Measurements from ENCODE around the gene EEF1AKMT1. TPM values are rescaled to one million over a fixed set of nuclear protein-coding genes. Genes with fewer than 3 reads are reported as not detected.

Gene EEF1AKMT1
- total and polyA plus RNA-seq, 8 donors = 2.6 to 6.4 (median 3.8) TPM

DNA sequence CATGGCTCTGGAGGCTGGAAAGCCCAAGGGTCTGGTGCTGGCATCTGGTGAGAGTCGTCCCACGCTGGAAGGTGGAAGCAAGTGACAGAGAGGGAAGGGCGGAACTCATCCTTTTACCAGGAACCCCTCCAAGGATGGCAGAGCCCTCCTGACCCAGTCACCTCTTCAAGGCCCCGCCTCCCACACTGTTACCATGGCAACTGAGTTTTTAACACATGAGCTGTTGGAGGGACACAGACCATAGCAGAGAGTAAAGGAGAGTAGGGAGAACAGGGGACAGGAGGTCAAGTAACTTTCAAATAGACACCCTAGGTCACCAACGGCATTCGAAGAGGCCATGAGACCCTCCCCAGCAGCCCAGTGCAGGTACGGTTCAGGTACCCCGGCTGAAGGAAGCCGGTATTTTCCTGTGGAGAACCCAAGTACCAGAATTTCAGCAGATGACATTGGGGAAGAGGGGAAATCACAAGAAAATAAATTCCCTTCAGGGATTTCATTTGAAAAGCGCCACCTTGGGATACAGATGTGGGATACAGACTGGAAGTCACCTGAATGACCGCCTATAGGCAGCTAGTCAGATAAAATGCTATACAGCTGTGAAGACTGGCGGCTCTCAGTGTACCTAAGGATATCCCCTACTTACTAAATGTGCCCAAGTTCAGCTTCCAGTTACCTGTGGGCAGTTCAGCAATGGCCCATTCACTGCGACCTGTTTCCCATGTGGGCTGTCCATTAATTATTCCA is 62.3 kb downstream of the EEF1AKMT1 start:
- Histone ChIP-seq H3K27ac (no peak overlapping the region), H3K36me3 (no peaks in the 10 kb centered on the region), H3K9me3 (no peaks in the 10 kb centered on the region), H3K4me1 (no peaks in the 10 kb centered on the region), H3K27me3 (no peaks in the 10 kb centered on the region), H3K4me3 (no peak overlapping the region)
- intact Hi-C loops (cut with DNase I) = loop anchor here in 1 of 3 donors (10.0 kb wide), 3 partner anchors 123 to 217 kb away; no protein-coding TSS in a partner anchor
- ATAC-seq (peak in 1 of 4 donors; percentile 23), DNase-seq (no peak), FAIRE-seq (no peak)
- WGBS, 2 donors = 79 to 80% methylated on average over 13 of the region's 13 CpGs
- TF ChIP-seq, protein P1, sequence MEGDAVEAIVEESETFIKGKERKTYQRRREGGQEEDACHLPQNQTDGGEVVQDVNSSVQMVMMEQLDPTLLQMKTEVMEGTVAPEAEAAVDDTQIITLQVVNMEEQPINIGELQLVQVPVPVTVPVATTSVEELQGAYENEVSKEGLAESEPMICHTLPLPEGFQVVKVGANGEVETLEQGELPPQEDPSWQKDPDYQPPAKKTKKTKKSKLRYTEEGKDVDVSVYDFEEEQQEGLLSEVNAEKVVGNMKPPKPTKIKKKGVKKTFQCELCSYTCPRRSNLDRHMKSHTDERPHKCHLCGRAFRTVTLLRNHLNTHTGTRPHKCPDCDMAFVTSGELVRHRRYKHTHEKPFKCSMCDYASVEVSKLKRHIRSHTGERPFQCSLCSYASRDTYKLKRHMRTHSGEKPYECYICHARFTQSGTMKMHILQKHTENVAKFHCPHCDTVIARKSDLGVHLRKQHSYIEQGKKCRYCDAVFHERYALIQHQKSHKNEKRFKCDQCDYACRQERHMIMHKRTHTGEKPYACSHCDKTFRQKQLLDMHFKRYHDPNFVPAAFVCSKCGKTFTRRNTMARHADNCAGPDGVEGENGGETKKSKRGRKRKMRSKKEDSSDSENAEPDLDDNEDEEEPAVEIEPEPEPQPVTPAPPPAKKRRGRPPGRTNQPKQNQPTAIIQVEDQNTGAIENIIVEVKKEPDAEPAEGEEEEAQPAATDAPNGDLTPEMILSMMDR (IDR thresholded peaks at IDR 0.05) = no peak

- intact Hi-C loops (cut with DNase I) = loop anchor here in 1 of 3 donors (10.0 kb wide), 3 partner anchors 125 to 215 kb away; no protein-coding TSS in a partner anchor
- FAIRE-seq = no peak
Measured at GRCh38 chr13:20709782-20710181, 64.0 kb downstream of the EEF1AKMT1 start.

GRCh38 chr13:20709369-20709768 is 64.4 kb downstream of the EEF1AKMT1 start:
- Histone ChIP-seq H3K4me3 (no peak overlapping the region), H3K36me3 (no peaks in the 10 kb centered on the region), H3K27ac (no peak overlapping the region), H3K9me3 (no peaks in the 10 kb centered on the region), H3K27me3 (no peaks in the 10 kb centered on the region), H3K4me1 (no peaks in the 10 kb centered on the region)
- DNase-seq (no peak), FAIRE-seq (no peak), ATAC-seq (no peak)
- TF ChIP-seq, protein P1 (IDR thresholded peaks at IDR 0.05) = no peak
- intact Hi-C loops (cut with DNase I) = no loop called here
- WGBS, 2 donors = 81 to 89% methylated on average over 8 of the region's 8 CpGs

More at GRCh38 chr13:20709782-20710181, 64.0 kb downstream of the EEF1AKMT1 start:
- no peaks in the 10 kb centered on the region for H3K36me3 ChIP-seq
- H3K27me3 ChIP-seq = no peaks in the 10 kb centered on the region
- TF ChIP-seq, protein P1 (IDR thresholded peaks at IDR 0.05) = no peak
- H3K9me3 ChIP-seq = no peaks in the 10 kb centered on the region
- no peak for DNase-seq
- no peak for ATAC-seq
- WGBS, 2 donors = 53 to 56% methylated on average over 4 of the region's 4 CpGs
- no peak overlapping the region for H3K27ac ChIP-seq
- no peak overlapping the region for H3K4me3 ChIP-seq
- no peaks in the 10 kb centered on the region for H3K4me1 ChIP-seq

- WGBS, 2 donors = 53 to 64% methylated on average over 2 of the region's 2 CpGs
- no peaks in the 10 kb centered on the region for H3K4me1 ChIP-seq
- no peak for FAIRE-seq
Measured at GRCh38 chr13:20708216-20708615, 65.5 kb downstream of the EEF1AKMT1 start.

More at GRCh38 chr13:20708216-20708615, 65.5 kb downstream of the EEF1AKMT1 start:
- Histone ChIP-seq H3K36me3 (no peaks in the 10 kb centered on the region), H3K9me3 (no peaks in the 10 kb centered on the region), H3K4me3 (no peak overlapping the region), H3K27ac (no peak overlapping the region), H3K27me3 (no peaks in the 10 kb centered on the region)
- TF ChIP-seq, protein P1 (IDR thresholded peaks at IDR 0.05) = no peak
- DNase-seq = no peak
- no peak for ATAC-seq
- intact Hi-C loops (cut with DNase I) = no loop called here

Data from pancreas (tissue), 10 donors.